A549 (cell line): ENCODE measurements around the gene OPA3.
A peak's percentile ranks its signal among the peaks of the same experiment; 100 is the strongest.

Source experiments
- CHD4 ChIP-seq: fragments of 200-600 bp; sonication (generic); IDR thresholded peaks from 2 replicates; pipeline ENCODE4 v1.6.1; 2016; ENCODE audit warnings: antibody characterized with exemption, mild to moderate bottlenecking, borderline replicate concordance
- ELK1 ChIP-seq: fragments of 150-350 bp; IDR thresholded peaks from 2 replicates; pipeline ENCODE4 v1.6.1; 2014; ENCODE audit warnings: low read depth, mild to moderate bottlenecking, low read length
- KDM1A ChIP-seq: fragments of 200-600 bp; sonication (generic); IDR thresholded peaks from 2 replicates; pipeline ENCODE4 v1.6.1; 2016; ENCODE audit warnings: low read depth, mild to moderate bottlenecking
- PHF8 ChIP-seq: fragments of 200-600 bp; sonication (generic); IDR thresholded peaks from 2 replicates; pipeline ENCODE4 v1.6.1; 2016; ENCODE audit warnings: low read depth, mild to moderate bottlenecking, antibody characterized with exemption, moderate library complexity, borderline replicate concordance
- POLR2A ChIP-seq: IDR thresholded peaks from 2 replicates; pipeline ENCODE4 v1.6.1; 2012; ENCODE audit warnings: mild to moderate bottlenecking, low read length
- SREBF2 ChIP-seq: fragments of 450-650 bp; IDR thresholded peaks from 2 replicates; pipeline ENCODE4 v1.6.1; 2014; ENCODE audit warnings: mild to moderate bottlenecking, moderate library complexity
- TP53 ChIP-seq: fragments of 250-450 bp; sonication (Bioruptor Pico); IDR thresholded peaks from 2 replicates; pipeline ENCODE4 v1.5.0; 2021; ENCODE audit warnings: mild to moderate bottlenecking, moderate library complexity
- TF ChIP-seq, protein P1 (sequence below): fragments of >200 bp; sonication (Bioruptor Twin); formaldehyde crosslinking; IDR thresholded peaks from 3 replicates; pipeline ENCODE4 v1.5.1; 2016

- TF ChIP-seq POLR2A (no peak), PHF8 (no peak), SREBF2 (peak; percentile 91), ELK1 (no peak), TP53 (no peak), KDM1A (no peak), CHD4 (no peak)
- TF ChIP-seq, protein P1, sequence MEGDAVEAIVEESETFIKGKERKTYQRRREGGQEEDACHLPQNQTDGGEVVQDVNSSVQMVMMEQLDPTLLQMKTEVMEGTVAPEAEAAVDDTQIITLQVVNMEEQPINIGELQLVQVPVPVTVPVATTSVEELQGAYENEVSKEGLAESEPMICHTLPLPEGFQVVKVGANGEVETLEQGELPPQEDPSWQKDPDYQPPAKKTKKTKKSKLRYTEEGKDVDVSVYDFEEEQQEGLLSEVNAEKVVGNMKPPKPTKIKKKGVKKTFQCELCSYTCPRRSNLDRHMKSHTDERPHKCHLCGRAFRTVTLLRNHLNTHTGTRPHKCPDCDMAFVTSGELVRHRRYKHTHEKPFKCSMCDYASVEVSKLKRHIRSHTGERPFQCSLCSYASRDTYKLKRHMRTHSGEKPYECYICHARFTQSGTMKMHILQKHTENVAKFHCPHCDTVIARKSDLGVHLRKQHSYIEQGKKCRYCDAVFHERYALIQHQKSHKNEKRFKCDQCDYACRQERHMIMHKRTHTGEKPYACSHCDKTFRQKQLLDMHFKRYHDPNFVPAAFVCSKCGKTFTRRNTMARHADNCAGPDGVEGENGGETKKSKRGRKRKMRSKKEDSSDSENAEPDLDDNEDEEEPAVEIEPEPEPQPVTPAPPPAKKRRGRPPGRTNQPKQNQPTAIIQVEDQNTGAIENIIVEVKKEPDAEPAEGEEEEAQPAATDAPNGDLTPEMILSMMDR, result peak; percentile 99
Measured at GRCh38 chr19:45478454-45479238, 106.0 kb downstream of the OPA3 start.
